Osteoblast (primary cell): ENCODE data around the gene TLR9. TPM values are rescaled to one million over a fixed set of nuclear protein-coding genes. Genes with fewer than 3 reads are reported as not detected.

ENCODE experiments used
- DNase-seq: peaks from one replicate; pipeline ENCODE4 v3.0.0; 2011; ENCODE audit warnings: low spot score, mixed read lengths; ENCODE audit not compliant: insufficient read length; ENCODE audit errors: missing footprints
- H2AFZ ChIP-seq: 2 replicates; pipeline ENCODE4 v1.6.0; 2011; ENCODE audit warnings: mild to moderate bottlenecking, low read length
- H3K27ac ChIP-seq: 2 replicates; pipeline ENCODE4 v1.5.1; 2011; ENCODE audit warnings: mild to moderate bottlenecking, low read depth, low read length, moderate library complexity
- H3K27me3 ChIP-seq: 2 replicates; pipeline ENCODE4 v1.6.0; 2012; ENCODE audit warnings: mild to moderate bottlenecking, control low read depth, inconsistent platforms, low read length, moderate library complexity; ENCODE audit not compliant: insufficient read depth
- H3K36me3 ChIP-seq: 2 replicates; pipeline ENCODE4 v1.5.1; 2011; ENCODE audit warnings: mild to moderate bottlenecking, low read length, control low read depth, moderate library complexity; ENCODE audit not compliant: insufficient read depth
- H3K4me1 ChIP-seq: 2 replicates; pipeline ENCODE4 v1.5.1; 2011; ENCODE audit warnings: mild to moderate bottlenecking, low read length, control low read depth, moderate library complexity; ENCODE audit not compliant: insufficient read depth
- H3K4me2 ChIP-seq: 2 replicates; pipeline ENCODE4 v1.6.0; 2011; ENCODE audit warnings: mild to moderate bottlenecking, low read length; ENCODE audit not compliant: insufficient read depth
- H3K4me3 ChIP-seq: fragments of 200-600 bp; sonication (generic); 3 replicates; pipeline ENCODE4 v1.5.1; 2012; ENCODE audit warnings: mild to moderate bottlenecking, low read length, inconsistent platforms; ENCODE audit not compliant: insufficient read depth
- H3K79me2 ChIP-seq: 2 replicates; pipeline ENCODE4 v1.6.0; 2012; ENCODE audit warnings: mild to moderate bottlenecking, low read length, control low read depth, inconsistent platforms; ENCODE audit not compliant: insufficient read depth
- H3K9me3 ChIP-seq: 2 replicates; pipeline ENCODE4 v1.5.1; 2011; ENCODE audit warnings: low read depth, low read length, control low read depth
- H4K20me1 ChIP-seq: 2 replicates; pipeline ENCODE4 v1.6.0; 2012; ENCODE audit warnings: mild to moderate bottlenecking, low read length, control low read depth; ENCODE audit not compliant: insufficient read depth
- total RNA-seq: library from RNA; depleted of rRNA; stranded (reverse); fragments of >200 nt; gene quantifications from 2 replicates; pipeline ENCODE4 v1.2.3, GENCODE V29; 2012
- TF ChIP-seq, protein P1 (sequence below): IDR thresholded peaks from 2 replicates; pipeline ENCODE4 v1.5.1; 2011; ENCODE audit warnings: mild to moderate bottlenecking, low read depth, low read length, moderate library complexity; ENCODE audit errors: extremely low read depth

TLR9 gene
- total RNA-seq, 1 donor, result not detected

DNA sequence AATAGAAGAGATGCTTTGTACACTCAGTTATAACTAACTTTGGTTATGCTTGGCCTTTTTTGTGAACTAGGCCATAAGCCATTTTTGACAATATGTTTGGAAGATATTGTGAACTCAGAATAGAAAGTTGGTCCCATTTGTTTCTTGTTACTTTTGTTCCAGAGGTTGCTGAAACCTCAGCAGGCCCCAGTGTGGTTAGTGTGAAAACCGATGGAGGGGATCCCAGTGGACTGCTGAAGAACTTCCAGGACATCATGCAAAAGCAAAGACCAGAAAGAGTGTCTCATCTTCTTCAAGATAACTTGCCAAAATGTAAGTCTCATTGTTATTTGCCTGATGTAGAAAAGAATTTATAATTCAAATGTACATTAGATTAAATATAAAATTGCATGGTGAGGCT is 21.7 kb downstream of the TLR9 start:
- no peak overlapping the region for H3K27ac ChIP-seq
- TF ChIP-seq, protein P1, sequence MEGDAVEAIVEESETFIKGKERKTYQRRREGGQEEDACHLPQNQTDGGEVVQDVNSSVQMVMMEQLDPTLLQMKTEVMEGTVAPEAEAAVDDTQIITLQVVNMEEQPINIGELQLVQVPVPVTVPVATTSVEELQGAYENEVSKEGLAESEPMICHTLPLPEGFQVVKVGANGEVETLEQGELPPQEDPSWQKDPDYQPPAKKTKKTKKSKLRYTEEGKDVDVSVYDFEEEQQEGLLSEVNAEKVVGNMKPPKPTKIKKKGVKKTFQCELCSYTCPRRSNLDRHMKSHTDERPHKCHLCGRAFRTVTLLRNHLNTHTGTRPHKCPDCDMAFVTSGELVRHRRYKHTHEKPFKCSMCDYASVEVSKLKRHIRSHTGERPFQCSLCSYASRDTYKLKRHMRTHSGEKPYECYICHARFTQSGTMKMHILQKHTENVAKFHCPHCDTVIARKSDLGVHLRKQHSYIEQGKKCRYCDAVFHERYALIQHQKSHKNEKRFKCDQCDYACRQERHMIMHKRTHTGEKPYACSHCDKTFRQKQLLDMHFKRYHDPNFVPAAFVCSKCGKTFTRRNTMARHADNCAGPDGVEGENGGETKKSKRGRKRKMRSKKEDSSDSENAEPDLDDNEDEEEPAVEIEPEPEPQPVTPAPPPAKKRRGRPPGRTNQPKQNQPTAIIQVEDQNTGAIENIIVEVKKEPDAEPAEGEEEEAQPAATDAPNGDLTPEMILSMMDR, result no peak
- no peaks in the 10 kb centered on the region for H3K9me3 ChIP-seq
- no peak for DNase-seq
- no peaks in the 10 kb centered on the region for H3K27me3 ChIP-seq
- H3K4me1 ChIP-seq, result peaks cover 12% of the 10 kb centered on the region
- H3K4me2 ChIP-seq, result no peak overlapping the region
- peaks cover 83% of the 10 kb centered on the region for H3K36me3 ChIP-seq
- H3K79me2 ChIP-seq, result peaks cover 11% of the 10 kb centered on the region
- H3K4me3 ChIP-seq, result no peak overlapping the region
- H4K20me1 ChIP-seq, result peaks cover 11% of the 10 kb centered on the region
- no peak overlapping the region for H2AFZ ChIP-seq

DNA sequence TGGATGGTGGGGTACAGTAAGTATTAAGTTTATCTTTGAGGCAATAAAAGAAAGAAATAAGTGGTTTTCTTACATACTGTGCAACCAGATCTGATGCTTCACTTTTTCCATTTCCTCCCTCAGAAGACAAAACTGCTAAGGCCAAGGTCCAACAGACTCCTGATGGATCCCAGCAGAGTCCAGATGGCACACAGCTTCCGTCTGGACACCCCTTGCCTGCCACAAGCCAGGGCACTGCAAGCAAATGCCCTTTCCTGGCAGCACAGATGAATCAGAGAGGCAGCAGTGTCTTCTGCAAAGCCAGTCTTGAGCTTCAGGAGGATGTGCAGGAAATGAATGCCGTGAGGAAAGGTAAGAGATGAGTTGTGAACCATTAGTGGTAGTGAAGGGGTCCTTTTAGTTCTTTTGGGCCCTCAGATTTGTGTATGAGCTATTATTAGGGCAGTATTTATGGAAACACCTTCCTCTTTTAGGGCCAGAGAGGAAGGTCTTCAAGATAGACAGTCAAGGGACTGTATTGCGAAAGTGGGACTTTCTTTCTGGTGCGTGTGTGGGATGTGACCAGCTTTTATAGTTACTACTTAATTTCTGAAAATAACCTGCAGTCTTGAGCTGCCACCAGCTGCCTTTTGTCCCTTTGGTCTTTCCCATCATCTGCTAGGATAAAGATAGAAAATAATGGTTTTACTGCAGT is 22.9 kb downstream of the TLR9 start:
- H2AFZ ChIP-seq, result no peak overlapping the region
- H3K9me3 ChIP-seq, result no peaks in the 10 kb centered on the region
- peaks cover 12% of the 10 kb centered on the region for H4K20me1 ChIP-seq
- peaks cover 19% of the 10 kb centered on the region for H3K79me2 ChIP-seq
- TF ChIP-seq, protein P1, result no peak
- H3K27me3 ChIP-seq, result no peaks in the 10 kb centered on the region
- peaks cover 18% of the 10 kb centered on the region for H3K4me1 ChIP-seq
- H3K36me3 ChIP-seq, result peaks cover 71% of the 10 kb centered on the region
- no peak overlapping the region for H3K4me2 ChIP-seq
- no peak overlapping the region for H3K27ac ChIP-seq
- no peak for DNase-seq
- no peak overlapping the region for H3K4me3 ChIP-seq

DNA sequence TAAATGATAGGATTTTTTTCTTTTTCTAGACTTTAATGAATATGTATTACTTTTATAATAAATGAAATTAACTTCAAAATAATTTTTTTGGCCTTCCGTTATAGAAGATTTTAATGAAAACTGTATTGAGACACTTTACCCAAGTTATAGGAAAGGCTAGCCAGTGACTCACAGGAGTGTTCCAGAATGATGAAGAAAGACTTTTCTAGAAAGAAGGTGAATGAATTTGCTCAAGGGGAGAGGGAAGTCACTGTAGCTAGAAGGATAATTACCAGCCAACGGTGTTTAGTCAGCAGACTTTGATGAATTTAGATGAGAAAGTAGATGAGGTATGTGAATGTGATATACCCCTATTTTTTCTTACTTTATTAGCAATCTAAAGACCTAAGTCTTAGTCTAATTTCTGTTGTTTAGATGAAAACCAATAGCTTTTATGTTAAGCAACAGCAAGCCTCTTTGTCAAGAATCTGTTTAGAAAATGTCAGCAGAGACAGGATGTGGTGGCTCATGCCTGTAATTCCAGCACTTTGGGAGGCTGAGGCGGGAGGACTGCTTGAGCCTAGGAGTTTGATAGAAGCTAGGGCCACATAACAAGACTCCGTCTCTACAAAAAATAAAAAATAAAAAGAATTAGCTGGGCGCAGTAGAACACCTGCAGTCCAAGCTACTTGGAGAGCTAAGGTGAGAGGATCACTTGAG is 24.3 kb downstream of the TLR9 start:
- Histone ChIP-seq H3K27me3 (no peaks in the 10 kb centered on the region), H3K27ac (no peak overlapping the region), H3K9me3 (no peaks in the 10 kb centered on the region), H3K36me3 (peaks cover 61% of the 10 kb centered on the region), H4K20me1 (peaks cover 11% of the 10 kb centered on the region), H3K4me2 (no peak overlapping the region), H3K4me1 (peaks cover 22% of the 10 kb centered on the region), H2AFZ (no peak overlapping the region), H3K79me2 (peaks cover 19% of the 10 kb centered on the region), H3K4me3 (no peak overlapping the region)
- TF ChIP-seq, protein P1, result no peak
- DNase-seq, result no peak
